Measurements from ENCODE around the gene TSPAN14. TPM values are rescaled to one million over a fixed set of nuclear protein-coding genes. Genes with fewer than 3 reads are reported as not detected.

TSPAN14 gene
- total and polyA plus RNA-seq, 2 experiments from 2014 or later, result 17.9 to 40.7 TPM

GRCh38 chr10:80412486-80412885 is 41.6 kb upstream of the TSPAN14 start:
- Histone ChIP-seq H3K4me3 (no peak overlapping the region), H4K20me1 (replicated peaks; ENCODE audit: insufficient read depth) (peaks cover 30% of the 10 kb centered on the region), H2AFZ (no peak overlapping the region), H3K27me3 (ENCODE audit: insufficient read depth) (peaks cover 37% of the 10 kb centered on the region), H3K36me3 (ENCODE audit: insufficient read depth) (no peaks in the 10 kb centered on the region), H3F3A (replicated peaks; ENCODE audit: low read depth) (0 out of 2 replicates have a peak, but pooled peaks cover 5% of the 10 kb centered on the region), H3K4me2 (no peak overlapping the region), H3K4me1 (ENCODE audit: insufficient read depth) (peaks cover 39% of the 10 kb centered on the region), H3K79me2 (replicated peaks; ENCODE audit: insufficient read depth) (peaks cover 21% of the 10 kb centered on the region), H3K9me2 (ENCODE audit: insufficient read depth) (no peaks in the 10 kb centered on the region), H3K27ac (ENCODE audit: low read depth) (no peak overlapping the region)
- Mint-ChIP-seq H3K4me1 (peaks cover 57% of the 10 kb centered on the region), H3K36me3 (ENCODE audit: low read depth) (peaks cover 4% of the 10 kb centered on the region; the same call in 1 of the 3 replicates), H3K9me3 (no peaks in the 10 kb centered on the region), H3K27ac (no peak overlapping the region), H3K4me3 (no peak overlapping the region), H3K27me3 (ENCODE audit: insufficient read depth, low read depth, poor library complexity) (peaks cover 16% of the 10 kb centered on the region)
- TF ChIP-seq POLR2AphosphoS5 (IDR thresholded peaks at IDR 0.05; ENCODE audit: low read depth) (no peak), STAT1 (IDR thresholded peaks at IDR 0.05; ENCODE audit: unreplicated experiment) (no peak), EZH2 (IDR thresholded peaks at IDR 0.05; ENCODE audit: low read depth, unreplicated experiment) (no peak), ETS1 (IDR thresholded peaks at IDR 0.05) (no peak), REST (IDR thresholded peaks at IDR 0.05; ENCODE audit: unreplicated experiment) (no peak), ZNF114 (CRISPR knock-in tag; IDR thresholded peaks at IDR 0.05) (no peak), NANOG (IDR thresholded peaks at IDR 0.05; ENCODE audit: borderline replicate concordance) (no peak), EZH2phosphoT487 (IDR thresholded peaks at IDR 0.05; ENCODE audit: unreplicated experiment) (no peak), CREB1 (CRISPR knock-in tag; IDR thresholded peaks at IDR 0.05; ENCODE audit: low read depth) (no peak), CTCF (conservative IDR thresholded peaks at IDR 0.05; ENCODE audit: low read depth in 2 of 2) (no peak), JUNB (IDR thresholded peaks at IDR 0.05; ENCODE audit: unreplicated experiment) (no peak), ZNF331 (CRISPR knock-in tag; IDR thresholded peaks at IDR 0.05; ENCODE audit: low read depth) (no peak), ZNF462 (CRISPR knock-in tag; IDR thresholded peaks at IDR 0.05) (no peak)
- ATAC-seq (no peak), DNase-seq (ENCODE audit: low spot score) (no peak)

All from GM23338 (cell line).